HG02852 (cell line): ENCODE results near the gene PCDH15.
"Not testable (repeated sequence)": the region's sequence is repeated elsewhere in the genome, so short reads cannot be mapped to it uniquely, and the experiment has no call there.

Experiments
- ATAC-seq: cut with Tn5 transposase; IDR thresholded peaks from one replicate; pipeline ENCODE4 v1.9.1; 2021; ENCODE audit warnings: mild to moderate bottlenecking, moderate library complexity; ENCODE audit not compliant: unreplicated experiment

The PCDH15 gene

GRCh38 chr10:54402576-54402975 is 398.5 kb downstream of the PCDH15 start:
- ATAC-seq: no peak

- no peak for ATAC-seq
Observed at GRCh38 chr10:54396031-54396430, 405.0 kb downstream of the PCDH15 start.

- ATAC-seq: not testable (repeated sequence)
Observed at GRCh38 chr10:54394598-54394997, 406.4 kb downstream of the PCDH15 start.

GRCh38 chr10:54372179-54372578 is 428.9 kb downstream of the PCDH15 start:
- ATAC-seq: no peak

- no peak for ATAC-seq
Observed at GRCh38 chr10:54368984-54369383, 432.0 kb downstream of the PCDH15 start.

GRCh38 chr10:54363390-54363789 is 437.6 kb downstream of the PCDH15 start:
- ATAC-seq: no peak

- ATAC-seq: no peak
Observed at GRCh38 chr10:54342058-54342457, 459.0 kb downstream of the PCDH15 start.

GRCh38 chr10:54335296-54335695 is 465.7 kb downstream of the PCDH15 start:
- no peak for ATAC-seq

- no peak for ATAC-seq
Observed at GRCh38 chr10:54319341-54319740, 481.7 kb downstream of the PCDH15 start.

GRCh38 chr10:54318470-54318869 is 482.6 kb downstream of the PCDH15 start:
- no peak for ATAC-seq

- no peak for ATAC-seq
Observed at GRCh38 chr10:54314430-54314829, 486.6 kb downstream of the PCDH15 start.

- ATAC-seq: no peak
Observed at GRCh38 chr10:54284526-54285193, 516.4 kb downstream of the PCDH15 start.

- no peak for ATAC-seq
Observed at GRCh38 chr10:54282012-54282411, 519.0 kb downstream of the PCDH15 start.

GRCh38 chr10:54266395-54266794 is 534.6 kb downstream of the PCDH15 start:
- no peak for ATAC-seq

- no peak for ATAC-seq
Observed at GRCh38 chr10:54262726-54263125, 538.3 kb downstream of the PCDH15 start.

- no peak for ATAC-seq
Observed at GRCh38 chr10:54259104-54259503, 541.9 kb downstream of the PCDH15 start.

GRCh38 chr10:54234832-54235231 is 566.2 kb downstream of the PCDH15 start:
- ATAC-seq: no peak

GRCh38 chr10:54203401-54203800 is 597.6 kb downstream of the PCDH15 start:
- ATAC-seq: no peak

- ATAC-seq: no peak
Observed at GRCh38 chr10:54198051-54198450, 603.0 kb downstream of the PCDH15 start.

GRCh38 chr10:54194806-54195205 is 606.2 kb downstream of the PCDH15 start:
- ATAC-seq: no peak

GRCh38 chr10:54159924-54160323 is 641.1 kb downstream of the PCDH15 start:
- no peak for ATAC-seq

GRCh38 chr10:54148508-54148907 is 652.5 kb downstream of the PCDH15 start:
- ATAC-seq: no peak

GRCh38 chr10:54139819-54140428 is 661.1 kb downstream of the PCDH15 start:
- ATAC-seq: no peak
